ENCODE data around the gene CD93.

GRCh38 chr20:23081263-23081819 lies 4.8 kb downstream of the CD93 start:
- TF ChIP-seq, protein P1, sequence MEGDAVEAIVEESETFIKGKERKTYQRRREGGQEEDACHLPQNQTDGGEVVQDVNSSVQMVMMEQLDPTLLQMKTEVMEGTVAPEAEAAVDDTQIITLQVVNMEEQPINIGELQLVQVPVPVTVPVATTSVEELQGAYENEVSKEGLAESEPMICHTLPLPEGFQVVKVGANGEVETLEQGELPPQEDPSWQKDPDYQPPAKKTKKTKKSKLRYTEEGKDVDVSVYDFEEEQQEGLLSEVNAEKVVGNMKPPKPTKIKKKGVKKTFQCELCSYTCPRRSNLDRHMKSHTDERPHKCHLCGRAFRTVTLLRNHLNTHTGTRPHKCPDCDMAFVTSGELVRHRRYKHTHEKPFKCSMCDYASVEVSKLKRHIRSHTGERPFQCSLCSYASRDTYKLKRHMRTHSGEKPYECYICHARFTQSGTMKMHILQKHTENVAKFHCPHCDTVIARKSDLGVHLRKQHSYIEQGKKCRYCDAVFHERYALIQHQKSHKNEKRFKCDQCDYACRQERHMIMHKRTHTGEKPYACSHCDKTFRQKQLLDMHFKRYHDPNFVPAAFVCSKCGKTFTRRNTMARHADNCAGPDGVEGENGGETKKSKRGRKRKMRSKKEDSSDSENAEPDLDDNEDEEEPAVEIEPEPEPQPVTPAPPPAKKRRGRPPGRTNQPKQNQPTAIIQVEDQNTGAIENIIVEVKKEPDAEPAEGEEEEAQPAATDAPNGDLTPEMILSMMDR (IDR thresholded peaks at IDR 0.05) = no peak
- no peak for TF ChIP-seq POLR2A (IDR thresholded peaks at IDR 0.05)

Data from heart left ventricle (tissue), 13 donors.